ENCODE results near the gene EMB. TPM values are rescaled to one million over a fixed set of nuclear protein-coding genes. Genes with fewer than 3 reads are reported as not detected.
"Not testable (repeated sequence)": the region's sequence is repeated elsewhere in the genome, so short reads cannot be mapped to it uniquely, and the experiment has no call there.

The EMB gene, protein sequence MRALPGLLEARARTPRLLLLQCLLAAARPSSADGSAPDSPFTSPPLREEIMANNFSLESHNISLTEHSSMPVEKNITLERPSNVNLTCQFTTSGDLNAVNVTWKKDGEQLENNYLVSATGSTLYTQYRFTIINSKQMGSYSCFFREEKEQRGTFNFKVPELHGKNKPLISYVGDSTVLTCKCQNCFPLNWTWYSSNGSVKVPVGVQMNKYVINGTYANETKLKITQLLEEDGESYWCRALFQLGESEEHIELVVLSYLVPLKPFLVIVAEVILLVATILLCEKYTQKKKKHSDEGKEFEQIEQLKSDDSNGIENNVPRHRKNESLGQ
- total RNA-seq (10 to 100 TPM; 56.2 to 99.9 (median 91.9) TPM), polyA plus RNA-seq (10 to 100 TPM; 24.7 to 32.1 (median 24.9) TPM)
- long read RNA-seq, donor 1, full-length matches to known transcripts: 3 of 3 reads
- long read RNA-seq, donor 1, partial matches to known transcripts: 0 of 3 reads
- long read RNA-seq, donor 1, other reads (novel, unspliced or antisense): 0 of 3 reads
- long read RNA-seq, donor 2, full-length matches to known transcripts: 4 of 4 reads
- long read RNA-seq, donor 2, partial matches to known transcripts: 0 of 4 reads
- long read RNA-seq, donor 2, other reads (novel, unspliced or antisense): 0 of 4 reads

DNA sequence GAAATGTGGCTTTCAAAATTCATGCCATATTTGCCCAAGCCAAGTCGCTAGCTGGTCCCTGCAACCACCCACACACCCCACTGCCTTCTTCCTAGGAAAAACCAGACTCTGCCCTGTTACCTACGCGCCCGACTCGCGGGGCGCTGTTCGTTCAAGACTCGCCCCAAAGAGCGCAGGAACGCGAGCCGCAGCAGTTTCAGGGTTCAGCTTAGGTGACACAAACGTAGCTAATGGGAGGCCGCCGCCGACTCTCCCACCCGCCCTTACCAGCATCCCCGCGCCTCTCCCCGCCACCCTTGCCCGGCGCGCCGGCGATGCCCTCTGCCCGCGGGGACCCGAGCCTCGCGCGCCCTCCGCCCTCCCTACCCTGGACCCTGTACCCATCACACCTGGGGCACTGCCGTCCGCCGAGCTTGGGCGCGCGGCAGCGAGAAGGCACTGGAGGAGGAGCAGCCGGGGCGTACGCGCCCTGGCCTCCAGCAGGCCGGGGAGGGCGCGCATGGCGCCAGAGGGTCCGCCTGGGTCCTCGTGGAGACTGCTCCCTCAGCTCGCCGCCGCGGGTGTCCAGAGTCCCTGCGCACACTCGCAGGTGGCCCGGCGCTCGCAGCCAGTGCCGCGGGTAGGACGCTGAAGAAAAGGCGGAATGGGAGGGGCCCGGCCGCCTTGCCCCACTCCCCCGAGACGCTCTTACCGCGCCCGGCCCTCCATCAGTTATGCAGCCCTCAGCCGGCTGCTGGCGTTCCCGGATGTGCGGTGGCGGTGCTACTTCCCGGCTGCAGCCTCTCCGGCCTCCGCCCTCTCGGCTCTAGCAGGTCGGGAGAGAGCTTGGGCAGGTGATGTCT is at the start of gene EMB:
TSS of gene EMB (minus strand) at position 638 of the 842 bp plus-strand sequence. CDS start at position 501, 137 bp downstream.
- peak; percentile 97 for DNase-seq
- Histone ChIP-seq H3K27ac (peak within 1 kb of the TSS; percentile 84 to 99 (median 96)), H3K9me3 (no peaks in the 10 kb centered on the region), H3K36me3 (no peaks in the 10 kb centered on the region), H3K27me3 (replicated peaks in 1 of 7) (peaks cover 0 to 15% (median 0%) of the 10 kb centered on the region in 7 donors), H3K4me3 (peak within 1 kb of the TSS; percentile 62 to 81 (median 69)), H3K4me1 (peaks cover 17 to 82% (median 48%) of the 10 kb centered on the region in 6 donors)
- intact Hi-C loops (cut with DNase I; ENCODE audit: low total_unique reads): loop anchor here (10.0 kb wide), 1 partner anchor 64 kb away; no protein-coding TSS in a partner anchor
- 0 to 1% (median 1%) methylated on average over 18 to 80 of the region's 80 CpGs for WGBS, 5 donors
- TF ChIP-seq, protein P1, sequence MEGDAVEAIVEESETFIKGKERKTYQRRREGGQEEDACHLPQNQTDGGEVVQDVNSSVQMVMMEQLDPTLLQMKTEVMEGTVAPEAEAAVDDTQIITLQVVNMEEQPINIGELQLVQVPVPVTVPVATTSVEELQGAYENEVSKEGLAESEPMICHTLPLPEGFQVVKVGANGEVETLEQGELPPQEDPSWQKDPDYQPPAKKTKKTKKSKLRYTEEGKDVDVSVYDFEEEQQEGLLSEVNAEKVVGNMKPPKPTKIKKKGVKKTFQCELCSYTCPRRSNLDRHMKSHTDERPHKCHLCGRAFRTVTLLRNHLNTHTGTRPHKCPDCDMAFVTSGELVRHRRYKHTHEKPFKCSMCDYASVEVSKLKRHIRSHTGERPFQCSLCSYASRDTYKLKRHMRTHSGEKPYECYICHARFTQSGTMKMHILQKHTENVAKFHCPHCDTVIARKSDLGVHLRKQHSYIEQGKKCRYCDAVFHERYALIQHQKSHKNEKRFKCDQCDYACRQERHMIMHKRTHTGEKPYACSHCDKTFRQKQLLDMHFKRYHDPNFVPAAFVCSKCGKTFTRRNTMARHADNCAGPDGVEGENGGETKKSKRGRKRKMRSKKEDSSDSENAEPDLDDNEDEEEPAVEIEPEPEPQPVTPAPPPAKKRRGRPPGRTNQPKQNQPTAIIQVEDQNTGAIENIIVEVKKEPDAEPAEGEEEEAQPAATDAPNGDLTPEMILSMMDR (IDR thresholded peaks at IDR 0.05 in 8 of 11, conservative IDR thresholded peaks at IDR 0.05 in 3 of 11): peak in 8 of 11 experiments; percentile 4 to 61 (median 42)
- no peak for TF ChIP-seq POLR2A (IDR thresholded peaks at IDR 0.05)
- TF ChIP-seq POLR2AphosphoS5 (IDR thresholded peaks at IDR 0.05): peak; percentile 81 to 90 (median 81)

DNA sequence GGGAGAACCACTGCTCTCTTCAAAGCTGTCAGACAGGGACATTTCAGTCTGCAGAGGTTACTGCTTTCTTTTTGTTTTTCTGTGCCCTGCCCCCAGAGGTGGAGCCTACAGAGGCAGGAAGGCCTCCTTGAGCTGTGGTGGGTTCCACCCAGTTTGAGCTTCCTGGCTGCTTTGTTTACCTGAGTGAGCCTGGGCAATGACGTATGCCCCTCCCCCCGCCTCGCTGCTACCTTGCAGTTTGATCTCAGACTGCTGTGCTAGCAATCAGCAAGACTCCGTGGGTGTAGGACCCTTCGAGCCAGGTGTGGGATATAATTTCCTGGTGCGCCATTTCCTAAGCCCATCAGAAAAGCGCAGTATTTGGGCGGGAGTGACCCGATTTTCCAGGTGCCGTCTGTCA is 48.4 kb upstream of the EMB start:
- H3K27ac ChIP-seq; H3K9me3 ChIP-seq; H3K27me3 ChIP-seq (replicated peaks in 1 of 7); H3K4me1 ChIP-seq; H3K4me3 ChIP-seq; intact Hi-C loops (cut with DNase I; ENCODE audit: low total_unique reads); H3K36me3 ChIP-seq: not testable (repeated sequence)
- DNase-seq: peak; percentile 84
- WGBS, 5 donors: 79 to 95% (median 88%) methylated on average over 9 to 10 of the region's 10 CpGs

DNA sequence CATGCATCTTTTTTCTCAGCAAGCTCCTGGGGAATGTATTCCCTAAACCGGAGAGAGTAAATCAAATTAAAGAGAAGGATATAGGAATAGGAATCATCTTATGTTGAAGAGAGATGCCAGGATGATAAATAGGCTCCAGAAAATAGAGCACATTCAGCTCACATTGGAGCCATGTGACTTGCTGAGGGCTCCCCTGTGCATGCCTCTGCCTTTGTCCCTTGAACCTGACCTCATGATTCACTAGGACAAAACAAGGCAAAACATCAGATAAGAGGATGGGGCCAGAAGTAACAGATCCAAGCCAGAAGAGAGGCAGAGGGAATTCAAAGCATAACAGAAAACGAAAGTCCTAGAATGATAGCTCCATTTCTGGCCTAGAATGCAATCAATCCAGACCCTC is 37.7 kb upstream of the EMB start:
- 57 to 82% (median 79%) methylated on average over 2 of the region's 2 CpGs for WGBS, 5 donors
- H3K4me3 ChIP-seq; H3K9me3 ChIP-seq; H3K27ac ChIP-seq; DNase-seq; H3K4me1 ChIP-seq; H3K36me3 ChIP-seq; intact Hi-C loops (cut with DNase I; ENCODE audit: low total_unique reads); H3K27me3 ChIP-seq (replicated peaks in 1 of 7): not testable (repeated sequence)

DNA sequence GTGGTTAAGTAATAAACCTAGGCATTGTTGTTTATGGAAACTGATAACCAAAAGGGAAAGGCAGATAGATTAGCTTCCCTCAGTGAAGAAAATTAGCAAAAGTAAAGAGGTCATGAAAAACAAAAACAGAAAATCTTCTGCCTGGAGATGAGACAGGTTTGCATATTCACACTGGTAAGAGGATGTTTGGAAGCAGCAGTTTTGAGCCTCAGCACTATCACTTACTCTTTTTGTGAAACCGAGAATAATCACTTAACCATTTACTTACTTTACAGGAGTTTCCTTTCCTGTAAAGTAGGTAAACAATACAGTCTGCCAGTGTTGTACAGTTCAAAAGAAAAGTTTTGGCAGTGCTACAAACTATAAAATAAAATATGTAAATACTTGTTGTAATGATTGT is 35.5 kb upstream of the EMB start:
- H3K4me3 ChIP-seq: no peak overlapping the region
- peaks cover 0 to 8% (median 0%) of the 10 kb centered on the region in 8 donors for H3K9me3 ChIP-seq
- 49 to 71% (median 58%) methylated on average over 1 of the region's 1 CpG for WGBS, 5 donors
- no peaks in the 10 kb centered on the region for H3K36me3 ChIP-seq
- no peaks in the 10 kb centered on the region for H3K4me1 ChIP-seq
- H3K27me3 ChIP-seq (replicated peaks in 1 of 7): no peaks in the 10 kb centered on the region
- TF ChIP-seq, protein P1 (IDR thresholded peaks at IDR 0.05 in 8 of 11, conservative IDR thresholded peaks at IDR 0.05 in 3 of 11): no peak
- TF ChIP-seq POLR2A (IDR thresholded peaks at IDR 0.05): no peak
- no peak for TF ChIP-seq POLR2AphosphoS5 (IDR thresholded peaks at IDR 0.05)
- no peak for DNase-seq
- intact Hi-C loops (cut with DNase I; ENCODE audit: low total_unique reads): no loop called here
- no peak overlapping the region for H3K27ac ChIP-seq

DNA sequence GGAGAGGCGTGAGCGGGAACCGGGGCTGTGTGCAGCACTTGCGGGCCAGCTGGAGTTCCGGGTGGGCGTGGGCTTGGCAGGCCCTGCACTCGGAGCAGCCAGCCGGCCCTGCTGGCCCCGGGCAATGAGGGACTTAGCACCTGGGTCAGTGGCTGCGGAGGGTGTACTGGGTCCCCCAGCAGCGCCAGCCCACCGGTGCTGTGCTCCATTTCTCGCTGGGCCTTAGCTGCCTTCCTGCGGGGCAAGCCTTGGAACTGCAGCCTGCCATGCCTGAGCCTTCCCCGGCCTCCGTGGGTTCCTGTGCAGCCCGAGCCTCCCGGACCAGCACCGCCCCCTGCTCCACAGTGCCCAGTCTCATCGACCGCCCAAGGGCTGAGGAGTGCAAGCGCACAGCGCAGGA is 23.9 kb upstream of the EMB start:
- DNase-seq; H3K9me3 ChIP-seq; H3K36me3 ChIP-seq; intact Hi-C loops (cut with DNase I; ENCODE audit: low total_unique reads); H3K27me3 ChIP-seq (replicated peaks in 1 of 7); H3K4me3 ChIP-seq; H3K27ac ChIP-seq; H3K4me1 ChIP-seq: not testable (repeated sequence)
- 83 to 96% (median 95%) methylated on average over 16 to 23 of the region's 23 CpGs for WGBS, 5 donors
